Thymus (tissue), 11 donors: Measurements from ENCODE around the gene DDIAS. TPM values are rescaled to one million over a fixed set of nuclear protein-coding genes. Genes with fewer than 3 reads are reported as not detected.

Experiments
- DNase-seq, 9 donors: peaks; one replicate each; pipeline ENCODE4 v3.0.0-alpha.2; 2013; ENCODE audit warnings: low spot score in 9 of 9, low read depth in 6 of 9, missing footprints in 1 of 9
- H3K27ac ChIP-seq, 2 donors: one replicate each; pipeline ENCODE4 v1.5.1; 2013; ENCODE audit warnings: control low read depth in 1 of 2, low read depth in 1 of 2, low read length in 1 of 2, mild to moderate bottlenecking in 1 of 2, moderate library complexity in 1 of 2
- H3K27me3 ChIP-seq, 2 donors: one replicate each; pipeline ENCODE4 v1.5.1; 2013; ENCODE audit warnings: low read length in 1 of 2; ENCODE audit not compliant: control insufficient read depth in 2 of 2, insufficient read depth in 1 of 2
- H3K36me3 ChIP-seq, 2 donors: one replicate each; pipeline ENCODE4 v1.5.1; 2013; ENCODE audit warnings: low read length in 1 of 2, mild to moderate bottlenecking in 1 of 2, moderate library complexity in 1 of 2; ENCODE audit not compliant: control insufficient read depth in 2 of 2, insufficient read depth in 2 of 2
- H3K4me1 ChIP-seq, 2 donors: one replicate each; pipeline ENCODE4 v1.5.1; 2013; ENCODE audit warnings: low read length in 2 of 2; ENCODE audit not compliant: control insufficient read depth in 2 of 2, insufficient read depth in 2 of 2
- H3K4me3 ChIP-seq, 2 donors: one replicate each; pipeline ENCODE4 v1.5.1; 2013; ENCODE audit warnings: low read length in 2 of 2, control low read depth in 1 of 2, mild to moderate bottlenecking in 1 of 2
- H3K9me3 ChIP-seq, 2 donors: one replicate each; pipeline ENCODE4 v1.5.1; 2013; ENCODE audit warnings: low read length in 1 of 2, mild to moderate bottlenecking in 1 of 2; ENCODE audit not compliant: control insufficient read depth in 2 of 2, insufficient read depth in 1 of 2
- WGBS: extraction: QIAGEN DNeasy Blood & Tissue Kit; methylation state at CpG from one replicate; pipeline ENCODE4 v1.1.7; 2013; 5-methylcytosine and 5-hydroxymethylcytosine counted together
- polyA plus RNA-seq: library from polyadenylated mRNA; stranded (reverse); fragments of 200-250 nt; gene quantifications from one replicate; pipeline ENCODE4 v1.2.3, GENCODE V29; 2013
- total RNA-seq: library from RNA; stranded (reverse); fragments of 120-200 nt; gene quantifications from one replicate; pipeline ENCODE4 v1.2.4, GENCODE V29; 2013
- donor health status: healthy.

The DDIAS gene
- total and polyA plus RNA-seq, 2 donors, result 2.3 to 8.1 TPM

- no peaks in the 10 kb centered on the region for H3K36me3 ChIP-seq
- WGBS, result 55% methylated on average over 5 of the region's 5 CpGs
These were observed 27.6 kb upstream of the DDIAS start for GRCh38 chr11:82873919-82874333.

GRCh38 chr11:82874646-82875523 lies 26.7 kb upstream of the DDIAS start:
- no peak overlapping the region for H3K4me3 ChIP-seq
- DNase-seq, result no peak
- no peaks in the 10 kb centered on the region for H3K36me3 ChIP-seq
- peaks cover 0 to 6% of the 10 kb centered on the region in 2 donors for H3K9me3 ChIP-seq
- H3K27ac ChIP-seq, result no peak overlapping the region
- H3K27me3 ChIP-seq, result no peaks in the 10 kb centered on the region
- WGBS, result 97% methylated on average over 4 of the region's 4 CpGs
- no peaks in the 10 kb centered on the region for H3K4me1 ChIP-seq

More at GRCh38 chr11:82873919-82874333, 27.6 kb upstream of the DDIAS start:
- Histone ChIP-seq H3K9me3 (peaks cover 0 to 6% of the 10 kb centered on the region in 2 donors), H3K27ac (no peak overlapping the region), H3K27me3 (no peaks in the 10 kb centered on the region), H3K4me1 (no peaks in the 10 kb centered on the region), H3K4me3 (no peak overlapping the region)
- DNase-seq, result peak in 1 of 9 donors; percentile 20

- no peak overlapping the region for H3K27ac ChIP-seq
- WGBS, result 68% methylated on average over 3 of the region's 3 CpGs
These were observed 17.7 kb upstream of the DDIAS start for GRCh38 chr11:82883853-82884252.

GRCh38 chr11:82889133-82890001 lies 12.2 kb upstream of the DDIAS start:
- WGBS, result 53% methylated on average over 6 of the region's 6 CpGs
- Histone ChIP-seq H3K4me1 (no peaks in the 10 kb centered on the region), H3K4me3 (no peak overlapping the region), H3K9me3 (peaks cover 0 to 1% of the 10 kb centered on the region in 2 donors), H3K36me3 (no peaks in the 10 kb centered on the region), H3K27me3 (no peaks in the 10 kb centered on the region), H3K27ac (no peak overlapping the region)
- DNase-seq, result no peak

More at GRCh38 chr11:82883853-82884252, 17.7 kb upstream of the DDIAS start:
- Histone ChIP-seq H3K27me3 (no peaks in the 10 kb centered on the region), H3K36me3 (no peaks in the 10 kb centered on the region), H3K4me3 (no peak overlapping the region), H3K9me3 (no peaks in the 10 kb centered on the region), H3K4me1 (no peaks in the 10 kb centered on the region)
- no peak for DNase-seq

DNA sequence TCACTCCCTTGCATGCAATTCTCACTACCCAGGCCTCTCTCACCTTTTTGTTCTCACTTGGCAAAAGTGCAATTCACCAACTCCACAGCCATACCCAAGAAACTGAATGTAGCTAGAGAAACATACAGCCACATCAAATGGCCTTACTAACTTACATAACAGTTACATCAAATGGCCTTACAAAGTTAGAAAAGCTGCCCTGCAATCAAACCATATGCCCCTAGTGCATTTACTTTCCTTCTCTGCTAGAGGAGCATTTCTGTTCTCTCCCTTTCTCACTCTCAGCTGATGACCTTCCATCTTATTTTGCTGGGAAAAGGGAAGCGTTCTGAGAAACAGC lies 11.6 kb upstream of the DDIAS start:
- WGBS, result 97% methylated on average over 1 of the region's 1 CpG
- H3K4me3 ChIP-seq, result no peak overlapping the region
- no peak overlapping the region for H3K27ac ChIP-seq
- no peaks in the 10 kb centered on the region for H3K36me3 ChIP-seq
- no peaks in the 10 kb centered on the region for H3K27me3 ChIP-seq
- no peak for DNase-seq
- peaks cover 0 to 1% of the 10 kb centered on the region in 2 donors for H3K9me3 ChIP-seq
- no peaks in the 10 kb centered on the region for H3K4me1 ChIP-seq

- no peak overlapping the region for H3K4me3 ChIP-seq
- H3K9me3 ChIP-seq, result peaks cover 0 to 1% of the 10 kb centered on the region in 2 donors
- no peaks in the 10 kb centered on the region for H3K36me3 ChIP-seq
- no peak overlapping the region for H3K27ac ChIP-seq
- no peaks in the 10 kb centered on the region for H3K27me3 ChIP-seq
- no peaks in the 10 kb centered on the region for H3K4me1 ChIP-seq
- no peak for DNase-seq
These were observed 10.6 kb upstream of the DDIAS start for GRCh38 chr11:82890936-82891335.

GRCh38 chr11:82892611-82893169 lies 8.8 kb upstream of the DDIAS start:
- H3K27me3 ChIP-seq, result no peaks in the 10 kb centered on the region
- WGBS, result 93% methylated on average over 2 of the region's 2 CpGs
- no peaks in the 10 kb centered on the region for H3K36me3 ChIP-seq
- H3K9me3 ChIP-seq, result peaks cover 0 to 1% of the 10 kb centered on the region in 2 donors
- H3K4me1 ChIP-seq, result no peaks in the 10 kb centered on the region
- H3K27ac ChIP-seq, result no peak overlapping the region
- DNase-seq, result no peak
- no peak overlapping the region for H3K4me3 ChIP-seq

- no peak for DNase-seq
- peaks cover 10 to 12% of the 10 kb centered on the region in 2 donors for H3K4me1 ChIP-seq
- no peaks in the 10 kb centered on the region for H3K36me3 ChIP-seq
- no peaks in the 10 kb centered on the region for H3K27me3 ChIP-seq
- no peak overlapping the region for H3K27ac ChIP-seq
- no peak overlapping the region for H3K4me3 ChIP-seq
- no peaks in the 10 kb centered on the region for H3K9me3 ChIP-seq
These were observed 6.0 kb upstream of the DDIAS start for GRCh38 chr11:82895437-82896091.
